Psoas muscle (tissue), 8 donors: ENCODE results near the gene LRRC36. TPM values are rescaled to one million over a fixed set of nuclear protein-coding genes. Genes with fewer than 3 reads are reported as not detected.

ENCODE experiments used
- ATAC-seq, 4 donors: fragments of 200-7000 bp; cut with Tn5 transposase; one replicate each; pipeline ENCODE4 v1.9.1; 2020; ENCODE audit warnings: moderate library complexity in 3 of 4, mild to moderate bottlenecking in 2 of 4
- DNase-seq, 2 donors: peaks; one replicate each; pipeline ENCODE4 v3.0.0-alpha.2; 2020
- H3K27ac ChIP-seq: fragments of 200-600 bp; one replicate; pipeline ENCODE4 v1.8.0; 2022
- H3K27me3 ChIP-seq, 3 donors: fragments of 200-600 bp in 1 of 3; one replicate each; pipeline versions ENCODE4 v1.6.1 to v1.8.0; 2013 to 2022; ENCODE audit warnings: low read length in 2 of 3, mild to moderate bottlenecking in 2 of 3, moderate library complexity in 1 of 3; ENCODE audit not compliant: insufficient read depth in 3 of 3
- H3K36me3 ChIP-seq, 2 donors: fragments of 200-600 bp in 1 of 2; one replicate each; pipeline versions ENCODE4 v1.6.1 to v1.8.0; 2013 to 2022; ENCODE audit warnings: low read depth in 1 of 2, mild to moderate bottlenecking in 1 of 2, moderate library complexity in 1 of 2; ENCODE audit not compliant: insufficient read depth in 1 of 2
- H3K4me1 ChIP-seq: fragments of 200-600 bp; one replicate; pipeline ENCODE4 v1.8.0; 2022
- H3K4me3 ChIP-seq: fragments of 200-600 bp; one replicate; pipeline ENCODE4 v1.8.0; 2022; ENCODE audit warnings: mild to moderate bottlenecking
- H3K9me3 ChIP-seq: fragments of 200-600 bp; one replicate; pipeline ENCODE4 v1.8.0; 2022
- WGBS, 3 donors: extraction: QIAGEN DNeasy Blood & Tissue Kit; methylation state at CpG; one replicate each; pipeline versions ENCODE4 v1.1.6 to v1.1.7; 2013; 5-methylcytosine and 5-hydroxymethylcytosine counted together
- intact Hi-C, 2 donors: fragments of 100-400 bp; cut with DNase I; formaldehyde crosslinking; loops; one replicate each; pipeline versions ENCODE4 v1.11.0 to v1.14.2; 2022
- polyA plus RNA-seq, 3 donors: library from polyadenylated mRNA; stranded (reverse); fragments of 200-250 nt; gene quantifications; one replicate each; pipeline ENCODE4 v1.2.3, GENCODE V29; 2013
- total RNA-seq, 4 donors: library from RNA; stranded (reverse); fragmentation: NEBNext Ultra II Directional in 2 of 4; extraction: Animal tissue kit (Norgen Biotek cat#: 25700) in 2 of 4; gene quantifications; one replicate each; pipeline versions ENCODE4 v1.2.1 to v1.2.4, GENCODE V29; 2021 to 2023
- TF ChIP-seq, protein P1 (sequence below): fragments of 200-600 bp; IDR thresholded peaks from one replicate; pipeline ENCODE4 v1.8.0; 2022; ENCODE audit warnings: antibody characterized with exemption
- donor health status: healthy with polysubstance abuse.
- donor health status: DM: no; HTN: no; CAD: no; lungs with moderate emphysema.
- donor health status: Bipolar disorder and iron deficiency.
- donor health status: healthy.
- donor health status: DM: yes; HTN: yes; CAD: no.
- donor health status: DM: no; HTN: no; CAD: no.
- donor health status: DM: no; HTN: no; CAD: no.
- donor health status: DM: yes; HTN: yes; CAD: no.

Gene LRRC36
- total and polyA plus RNA-seq, 7 donors = 0.06 to 0.25 (median 0.11) TPM; not detected in 4

DNA sequence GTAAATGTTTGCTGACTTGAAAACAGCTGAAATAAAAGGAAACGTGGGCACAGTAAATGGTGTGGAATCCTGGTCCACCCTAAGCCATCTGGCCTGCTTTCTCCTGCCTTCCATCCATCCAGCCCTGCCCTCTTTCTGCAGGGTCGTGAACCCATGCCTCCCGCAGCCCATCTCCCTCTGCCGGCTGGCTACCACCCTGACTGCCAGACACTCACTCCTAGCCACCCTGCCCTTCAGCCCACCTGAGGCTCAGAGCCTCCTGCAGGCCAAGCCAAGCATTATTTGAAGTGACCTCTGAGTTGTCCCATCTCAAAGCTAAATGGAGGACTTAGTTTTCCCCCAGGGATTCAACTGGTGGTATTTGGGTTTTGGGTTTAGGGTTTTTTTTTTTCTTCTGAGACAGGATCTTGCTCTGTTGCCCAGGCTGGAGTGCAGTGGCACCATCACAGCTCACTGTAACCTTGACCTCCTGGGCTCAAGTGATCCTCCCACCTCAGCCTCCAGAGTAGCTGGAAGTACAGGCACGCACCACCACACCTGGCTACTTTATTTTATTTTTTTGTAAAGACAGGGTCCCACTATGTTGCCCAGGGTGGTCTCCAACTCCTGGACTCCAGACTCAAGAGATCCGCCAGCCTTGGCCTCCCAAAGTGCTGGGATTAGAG lies 81.3 kb downstream of the LRRC36 start:
- Histone ChIP-seq H3K9me3 (no peaks in the 10 kb centered on the region), H3K36me3 (no peaks in the 10 kb centered on the region), H3K4me3 (no peak overlapping the region), H3K27me3 (no peaks in the 10 kb centered on the region), H3K27ac (no peak overlapping the region), H3K4me1 (peaks cover 27% of the 10 kb centered on the region)
- 78 to 82% (median 82%) methylated on average over 6 of the region's 6 CpGs for WGBS, 3 donors
- intact Hi-C loops = no loop called here
- no peak for DNase-seq
- no peak for ATAC-seq
- TF ChIP-seq, protein P1, sequence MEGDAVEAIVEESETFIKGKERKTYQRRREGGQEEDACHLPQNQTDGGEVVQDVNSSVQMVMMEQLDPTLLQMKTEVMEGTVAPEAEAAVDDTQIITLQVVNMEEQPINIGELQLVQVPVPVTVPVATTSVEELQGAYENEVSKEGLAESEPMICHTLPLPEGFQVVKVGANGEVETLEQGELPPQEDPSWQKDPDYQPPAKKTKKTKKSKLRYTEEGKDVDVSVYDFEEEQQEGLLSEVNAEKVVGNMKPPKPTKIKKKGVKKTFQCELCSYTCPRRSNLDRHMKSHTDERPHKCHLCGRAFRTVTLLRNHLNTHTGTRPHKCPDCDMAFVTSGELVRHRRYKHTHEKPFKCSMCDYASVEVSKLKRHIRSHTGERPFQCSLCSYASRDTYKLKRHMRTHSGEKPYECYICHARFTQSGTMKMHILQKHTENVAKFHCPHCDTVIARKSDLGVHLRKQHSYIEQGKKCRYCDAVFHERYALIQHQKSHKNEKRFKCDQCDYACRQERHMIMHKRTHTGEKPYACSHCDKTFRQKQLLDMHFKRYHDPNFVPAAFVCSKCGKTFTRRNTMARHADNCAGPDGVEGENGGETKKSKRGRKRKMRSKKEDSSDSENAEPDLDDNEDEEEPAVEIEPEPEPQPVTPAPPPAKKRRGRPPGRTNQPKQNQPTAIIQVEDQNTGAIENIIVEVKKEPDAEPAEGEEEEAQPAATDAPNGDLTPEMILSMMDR = no peak

DNA sequence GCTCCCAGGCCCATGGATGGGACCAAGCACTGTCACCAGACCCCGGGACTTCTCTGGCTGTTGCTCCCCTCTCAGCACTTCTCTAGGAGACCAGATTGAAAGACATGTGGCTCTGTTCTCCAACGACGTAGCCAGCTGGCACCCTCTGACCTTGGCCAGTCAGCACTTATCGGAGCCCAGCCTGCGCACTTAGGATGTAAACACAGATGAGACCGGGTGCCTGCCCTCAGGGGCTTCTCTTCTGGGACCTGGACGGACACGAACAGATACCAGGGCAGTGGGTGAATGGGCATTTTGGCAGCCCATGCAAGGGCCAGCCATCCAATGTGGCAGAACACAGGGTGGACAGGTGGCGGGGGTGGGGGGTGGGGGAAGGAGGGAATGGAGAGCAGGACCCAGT lies 83.0 kb downstream of the LRRC36 start:
- ATAC-seq (peak in 2 of 4 donors; percentile 45 to 47), DNase-seq (no peak)
- Histone ChIP-seq H3K9me3 (no peaks in the 10 kb centered on the region), H3K4me3 (no peak overlapping the region), H3K27me3 (no peaks in the 10 kb centered on the region), H3K27ac (no peak overlapping the region), H3K36me3 (no peaks in the 10 kb centered on the region), H3K4me1 (peaks cover 42% of the 10 kb centered on the region)
- intact Hi-C loops = loop anchor here (10.0 kb wide), 2 partner anchors 145 to 155 kb away; no protein-coding TSS in a partner anchor
- TF ChIP-seq, protein P1 = no peak
- 42 to 71% (median 43%) methylated on average over 9 of the region's 9 CpGs for WGBS, 3 donors

DNA sequence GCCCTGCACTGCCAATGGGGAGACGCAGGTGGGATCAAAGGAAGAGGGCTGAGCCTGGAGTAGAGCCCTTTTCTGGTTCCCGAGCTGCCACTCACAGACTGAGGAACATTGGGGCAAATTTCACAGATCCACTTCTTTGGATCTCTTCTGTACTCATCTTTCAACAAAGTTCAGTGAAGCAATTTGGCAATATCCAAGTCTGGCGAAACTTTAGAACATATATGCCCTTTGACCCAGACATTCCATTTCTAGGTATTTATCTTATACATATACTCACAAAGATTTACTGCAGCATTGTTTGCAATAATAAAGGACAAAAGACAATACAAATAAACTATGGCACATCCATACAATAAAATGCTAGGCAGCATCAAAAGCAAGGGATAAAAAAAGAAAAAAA lies 84.7 kb downstream of the LRRC36 start:
- TF ChIP-seq, protein P1 = no peak
- no peak overlapping the region for H3K27ac ChIP-seq
- no peaks in the 10 kb centered on the region for H3K36me3 ChIP-seq
- no peaks in the 10 kb centered on the region for H3K9me3 ChIP-seq
- ATAC-seq = no peak
- no peaks in the 10 kb centered on the region for H3K27me3 ChIP-seq
- intact Hi-C loops = loop anchor here (10.0 kb wide), 2 partner anchors 147 to 157 kb away; no protein-coding TSS in a partner anchor
- peaks cover 35% of the 10 kb centered on the region for H3K4me1 ChIP-seq
- 93 to 96% (median 94%) methylated on average over 3 of the region's 3 CpGs for WGBS, 3 donors
- H3K4me3 ChIP-seq = no peak overlapping the region
- DNase-seq = no peak

DNA sequence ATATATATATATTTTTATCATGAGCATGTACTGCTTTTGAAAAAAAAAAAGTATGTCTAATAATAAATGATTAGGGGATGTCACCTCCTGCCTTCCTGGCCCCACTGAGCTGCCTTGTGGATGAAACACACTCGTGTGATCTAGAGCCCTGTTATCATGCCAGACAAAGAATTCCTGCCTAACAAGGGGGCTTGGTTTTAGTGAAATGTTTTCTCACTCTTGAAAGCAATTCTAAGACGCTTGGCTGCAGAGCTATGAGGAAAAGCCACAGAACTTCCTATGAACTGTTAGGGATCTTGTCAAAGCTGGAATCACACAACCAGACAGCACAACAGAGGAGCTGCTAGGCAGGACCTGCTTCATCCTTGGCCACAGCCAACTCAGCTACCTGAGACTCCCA lies 85.7 kb downstream of the LRRC36 start:
- Histone ChIP-seq H3K4me3 (no peak overlapping the region), H3K27me3 (no peaks in the 10 kb centered on the region), H3K9me3 (no peaks in the 10 kb centered on the region), H3K27ac (no peak overlapping the region), H3K36me3 (no peaks in the 10 kb centered on the region), H3K4me1 (peaks cover 26% of the 10 kb centered on the region)
- 58 to 69% (median 61%) methylated on average over 2 of the region's 2 CpGs for WGBS, 3 donors
- no peak for ATAC-seq
- no peak for DNase-seq
- intact Hi-C loops = loop anchor here (10.0 kb wide), 2 partner anchors 147 to 157 kb away; no protein-coding TSS in a partner anchor
- TF ChIP-seq, protein P1 = no peak
